ENCODE data around the gene RASSF3.

The RASSF3 gene

DNA sequence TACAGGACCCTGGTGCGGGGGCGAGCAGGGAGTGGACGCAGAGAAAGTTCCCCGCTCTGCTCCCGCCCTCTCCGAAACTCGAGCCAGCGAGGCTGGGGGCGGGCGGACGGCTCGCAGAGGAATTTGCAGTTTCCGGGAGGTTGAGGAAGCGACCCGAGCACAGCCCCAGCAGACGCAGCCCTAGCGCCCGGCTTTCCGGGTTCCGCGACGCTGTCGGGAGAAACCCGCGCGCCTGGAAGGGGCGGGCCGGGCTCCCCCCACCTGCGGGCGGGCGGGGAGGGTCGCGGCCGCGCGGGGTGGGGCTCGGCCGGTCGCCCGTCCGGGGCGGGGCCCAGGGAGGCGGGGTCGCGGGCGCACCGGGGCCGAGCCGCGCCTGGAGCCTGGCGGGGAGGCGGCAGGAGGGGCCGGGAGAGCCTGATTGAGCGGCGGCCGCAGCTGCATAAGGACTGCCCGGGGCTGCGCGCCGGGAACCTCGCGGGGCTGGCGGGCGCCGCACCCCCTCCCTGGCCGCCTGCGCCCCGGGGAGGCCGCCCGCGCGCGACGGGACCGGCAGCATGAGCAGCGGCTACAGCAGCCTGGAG, at the start of gene RASSF3:
Gene RASSF3 (plus strand): TSS at position 417 of the 581 bp plus-strand sequence. CDS start 138 bp downstream, at position 555.
- peak within 1 kb of the TSS; percentile 91 for H3K27ac Mint-ChIP-seq
- H3K27me3 Mint-ChIP-seq = no peaks in the 10 kb centered on the region
- peaks cover 33% of the 10 kb centered on the region for H3K4me1 Mint-ChIP-seq
- peak within 1 kb of the TSS; percentile 99 for H3K4me3 Mint-ChIP-seq
- peaks cover 21% of the 10 kb centered on the region for H3K36me3 Mint-ChIP-seq
- no peaks in the 10 kb centered on the region for H3K9me3 Mint-ChIP-seq
- peak; percentile 87 for ATAC-seq

GRCh38 chr12:64561302-64562136, 48.8 kb upstream of the RASSF3 start:
- no peaks in the 10 kb centered on the region for H3K27me3 Mint-ChIP-seq
- no peak overlapping the region for H3K4me3 Mint-ChIP-seq
- no peaks in the 10 kb centered on the region for H3K4me1 Mint-ChIP-seq
- no peak for ATAC-seq
- H3K27ac Mint-ChIP-seq = no peak overlapping the region
- no peaks in the 10 kb centered on the region for H3K9me3 Mint-ChIP-seq
- H3K36me3 Mint-ChIP-seq = no peaks in the 10 kb centered on the region

DNA sequence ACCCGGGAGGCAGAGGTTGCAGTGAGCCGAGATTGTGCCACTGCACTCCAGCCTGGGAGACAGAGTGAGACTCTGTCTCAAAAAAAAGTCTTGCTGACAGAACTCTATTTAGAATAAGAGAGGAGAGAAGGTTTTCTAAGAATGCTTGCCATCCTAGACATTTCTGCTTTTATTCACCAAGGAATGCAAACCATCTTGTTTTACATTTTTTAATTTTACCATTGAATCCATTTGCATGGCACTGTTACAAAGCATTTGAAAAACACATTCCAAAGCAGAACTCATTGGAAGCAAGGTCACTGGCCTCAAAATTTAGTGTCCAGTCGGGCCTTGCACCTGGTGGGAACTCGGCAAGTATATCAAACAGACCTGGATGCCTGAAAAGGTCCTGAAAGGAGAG, 44.2 kb upstream of the RASSF3 start:
- Mint-ChIP-seq H3K4me3 (no peak overlapping the region), H3K27me3 (no peaks in the 10 kb centered on the region), H3K4me1 (no peaks in the 10 kb centered on the region), H3K9me3 (no peaks in the 10 kb centered on the region), H3K36me3 (no peaks in the 10 kb centered on the region), H3K27ac (no peak overlapping the region)
- ATAC-seq = no peak

DNA sequence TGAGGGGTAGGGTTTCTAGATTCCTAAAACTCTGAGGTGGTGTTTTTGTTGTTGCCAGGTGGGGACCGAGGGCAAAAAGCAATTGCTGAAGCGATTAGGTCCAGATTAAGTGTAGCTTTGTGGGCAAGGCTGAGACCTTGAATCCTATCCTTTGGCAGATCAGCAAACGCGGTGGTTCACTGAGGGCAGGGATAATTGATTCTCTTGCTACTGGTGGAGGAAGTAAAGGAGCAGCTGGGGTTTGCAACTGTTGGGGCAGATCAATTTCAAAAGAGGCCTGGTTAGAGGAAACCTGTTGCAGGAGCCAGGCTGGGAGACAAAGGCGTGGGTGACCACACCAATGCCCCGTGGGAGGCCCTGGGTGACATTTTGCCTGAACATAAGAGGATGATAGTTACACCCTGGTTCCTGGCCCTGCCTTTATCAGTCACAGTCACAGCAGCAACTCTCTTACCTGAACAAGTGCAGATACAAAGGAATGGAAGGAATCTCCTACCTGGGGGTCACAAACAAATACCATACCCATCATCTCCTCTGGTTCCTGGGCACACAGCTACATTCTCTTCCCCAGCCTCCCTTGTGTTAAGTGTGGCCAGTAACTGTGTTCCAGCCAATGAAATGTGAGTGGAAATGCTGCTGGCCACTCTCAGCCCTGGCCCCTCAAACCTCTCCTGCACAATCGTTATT, 43.3 kb upstream of the RASSF3 start:
- ATAC-seq = no peak
- no peak overlapping the region for H3K4me3 Mint-ChIP-seq
- H3K9me3 Mint-ChIP-seq = no peaks in the 10 kb centered on the region
- H3K4me1 Mint-ChIP-seq = no peaks in the 10 kb centered on the region
- H3K27ac Mint-ChIP-seq = no peak overlapping the region
- H3K27me3 Mint-ChIP-seq = no peaks in the 10 kb centered on the region
- H3K36me3 Mint-ChIP-seq = no peaks in the 10 kb centered on the region

- Mint-ChIP-seq H3K9me3 (no peaks in the 10 kb centered on the region), H3K4me3 (no peak overlapping the region), H3K36me3 (no peaks in the 10 kb centered on the region), H3K4me1 (no peaks in the 10 kb centered on the region), H3K27me3 (no peaks in the 10 kb centered on the region), H3K27ac (no peak overlapping the region)
- ATAC-seq = no peak
Measured at GRCh38 chr12:64567570-64567969, 42.7 kb upstream of the RASSF3 start.

DNA sequence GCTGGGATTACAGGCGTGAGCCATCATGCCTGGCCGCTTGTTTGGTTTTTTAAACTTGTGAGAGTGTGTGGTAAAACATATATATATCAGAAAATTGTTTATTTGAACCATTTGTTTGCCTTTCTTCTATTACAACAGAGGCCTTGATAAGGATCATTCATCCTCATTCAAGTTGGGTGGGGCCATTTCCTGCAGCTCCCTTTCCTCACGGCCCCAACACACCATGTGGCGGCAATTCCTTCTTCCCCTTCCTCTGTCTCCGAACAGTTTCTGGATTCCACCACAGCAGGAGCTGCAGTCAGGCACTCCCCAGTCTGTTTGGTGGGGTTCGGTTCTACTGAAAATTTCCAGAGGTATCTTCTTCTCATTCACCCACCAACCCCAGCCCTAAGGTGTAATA, 42.0 kb upstream of the RASSF3 start:
- no peak overlapping the region for H3K4me3 Mint-ChIP-seq
- no peaks in the 10 kb centered on the region for H3K27me3 Mint-ChIP-seq
- H3K36me3 Mint-ChIP-seq = no peaks in the 10 kb centered on the region
- no peaks in the 10 kb centered on the region for H3K9me3 Mint-ChIP-seq
- no peak overlapping the region for H3K27ac Mint-ChIP-seq
- H3K4me1 Mint-ChIP-seq = no peaks in the 10 kb centered on the region
- no peak for ATAC-seq

GRCh38 chr12:64569923-64570691, 40.2 kb upstream of the RASSF3 start:
- Mint-ChIP-seq H3K9me3 (no peaks in the 10 kb centered on the region), H3K4me1 (no peaks in the 10 kb centered on the region), H3K27me3 (no peaks in the 10 kb centered on the region), H3K36me3 (no peaks in the 10 kb centered on the region), H3K27ac (no peak overlapping the region), H3K4me3 (no peak overlapping the region)
- ATAC-seq = no peak

GRCh38 chr12:64571411-64571810, 38.9 kb upstream of the RASSF3 start:
- H3K36me3 Mint-ChIP-seq = no peaks in the 10 kb centered on the region
- no peaks in the 10 kb centered on the region for H3K27me3 Mint-ChIP-seq
- H3K4me3 Mint-ChIP-seq = no peak overlapping the region
- no peaks in the 10 kb centered on the region for H3K4me1 Mint-ChIP-seq
- no peak for ATAC-seq
- no peak overlapping the region for H3K27ac Mint-ChIP-seq
- no peaks in the 10 kb centered on the region for H3K9me3 Mint-ChIP-seq

DNA sequence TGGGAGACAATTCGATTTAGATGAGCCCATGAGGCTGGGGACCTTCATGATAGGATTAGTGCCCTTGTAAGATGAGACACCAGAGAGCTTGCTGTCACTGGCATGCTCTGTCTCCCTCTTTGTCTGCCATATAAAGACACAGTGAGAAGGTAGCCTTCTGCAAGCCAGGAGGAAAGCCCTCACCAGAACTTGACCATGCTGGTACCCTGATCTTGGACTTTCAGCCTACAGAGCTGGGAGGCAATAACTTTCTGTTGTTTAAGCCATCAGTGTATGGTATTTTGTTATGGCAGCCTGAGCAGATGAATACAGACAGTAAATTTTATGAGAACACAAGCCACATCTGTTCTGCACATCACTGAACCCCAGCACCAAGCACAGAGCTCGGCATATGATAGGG, 38.1 kb upstream of the RASSF3 start:
- Mint-ChIP-seq H3K9me3 (no peaks in the 10 kb centered on the region), H3K4me3 (no peak overlapping the region), H3K4me1 (no peaks in the 10 kb centered on the region), H3K27me3 (no peaks in the 10 kb centered on the region), H3K36me3 (no peaks in the 10 kb centered on the region), H3K27ac (no peak overlapping the region)
- no peak for ATAC-seq

DNA sequence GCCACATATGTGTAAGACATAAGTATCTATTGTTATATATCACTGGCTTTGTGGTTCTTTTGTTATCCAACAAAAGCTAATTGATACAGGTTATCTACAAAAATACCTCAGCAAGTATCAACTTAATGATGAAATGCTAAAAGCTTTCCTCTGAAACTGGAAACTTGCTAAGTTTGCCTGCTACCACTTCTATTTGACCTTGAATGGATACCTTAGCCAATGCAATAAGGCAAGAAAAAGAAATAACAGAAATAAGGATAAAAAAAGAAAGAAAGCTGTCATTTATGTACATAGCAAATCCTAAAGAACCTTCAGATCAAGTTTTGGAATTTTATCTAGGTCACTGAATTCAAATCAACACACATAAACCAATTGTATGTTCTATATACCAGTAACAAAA, 35.5 kb upstream of the RASSF3 start:
- no peak overlapping the region for H3K27ac Mint-ChIP-seq
- ATAC-seq = no peak
- H3K4me3 Mint-ChIP-seq = no peak overlapping the region
- no peaks in the 10 kb centered on the region for H3K4me1 Mint-ChIP-seq
- no peaks in the 10 kb centered on the region for H3K36me3 Mint-ChIP-seq
- no peaks in the 10 kb centered on the region for H3K9me3 Mint-ChIP-seq
- no peaks in the 10 kb centered on the region for H3K27me3 Mint-ChIP-seq

GRCh38 chr12:64577046-64577445, 33.2 kb upstream of the RASSF3 start:
- no peaks in the 10 kb centered on the region for H3K4me1 Mint-ChIP-seq
- H3K36me3 Mint-ChIP-seq = no peaks in the 10 kb centered on the region
- no peak for ATAC-seq
- H3K4me3 Mint-ChIP-seq = no peak overlapping the region
- no peaks in the 10 kb centered on the region for H3K27me3 Mint-ChIP-seq
- H3K27ac Mint-ChIP-seq = no peak overlapping the region
- H3K9me3 Mint-ChIP-seq = no peaks in the 10 kb centered on the region

- H3K9me3 Mint-ChIP-seq = no peaks in the 10 kb centered on the region
- no peak overlapping the region for H3K4me3 Mint-ChIP-seq
- ATAC-seq = no peak
- peaks cover 1% of the 10 kb centered on the region for H3K4me1 Mint-ChIP-seq
- H3K27ac Mint-ChIP-seq = no peak overlapping the region
- no peaks in the 10 kb centered on the region for H3K27me3 Mint-ChIP-seq
- H3K36me3 Mint-ChIP-seq = no peaks in the 10 kb centered on the region
Measured at GRCh38 chr12:64578566-64578965, 31.7 kb upstream of the RASSF3 start.

DNA sequence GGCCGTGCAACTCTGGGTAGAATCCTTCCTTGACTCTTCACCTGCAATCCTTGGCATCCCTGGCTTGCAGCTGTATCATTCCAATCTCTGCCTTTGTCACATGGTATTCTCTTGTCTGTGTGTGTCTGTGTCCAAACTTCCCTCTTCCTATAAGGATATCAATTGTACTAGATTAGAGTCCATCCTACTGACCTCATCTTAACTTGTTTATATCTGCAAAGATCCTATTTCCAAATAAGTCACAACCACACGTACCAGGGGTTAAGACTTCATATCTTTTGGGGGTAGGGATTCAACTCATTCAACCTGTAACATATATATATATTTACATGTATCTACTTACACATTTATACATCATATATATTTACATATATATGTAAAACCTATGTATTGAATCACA, 29.6 kb upstream of the RASSF3 start:
- Mint-ChIP-seq H3K36me3 (no peaks in the 10 kb centered on the region), H3K27ac (no peak overlapping the region), H3K4me3 (no peak overlapping the region), H3K27me3 (no peaks in the 10 kb centered on the region), H3K4me1 (peaks cover 12% of the 10 kb centered on the region), H3K9me3 (no peaks in the 10 kb centered on the region)
- no peak for ATAC-seq

DNA sequence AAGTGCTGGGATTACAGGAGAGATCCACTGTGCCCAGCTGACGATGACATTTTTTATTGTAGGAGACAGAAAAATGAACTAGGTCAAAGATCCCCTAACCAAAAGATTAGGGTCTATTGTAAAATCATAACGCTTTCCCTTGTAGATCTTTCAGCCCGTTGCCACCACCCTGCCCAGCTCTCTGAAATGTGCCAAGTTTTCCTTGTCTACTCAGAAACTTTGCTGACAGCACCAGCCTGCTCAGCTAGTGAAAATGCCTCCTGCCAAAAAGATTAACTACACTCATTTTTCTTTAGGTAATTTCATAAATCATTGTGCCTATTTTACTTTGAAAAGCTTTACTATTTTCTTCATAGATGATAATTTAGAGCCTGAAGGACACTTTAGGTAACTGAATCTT, 28.2 kb upstream of the RASSF3 start:
- no peak overlapping the region for H3K4me3 Mint-ChIP-seq
- no peaks in the 10 kb centered on the region for H3K27me3 Mint-ChIP-seq
- H3K9me3 Mint-ChIP-seq = no peaks in the 10 kb centered on the region
- H3K27ac Mint-ChIP-seq = no peak overlapping the region
- peaks cover 12% of the 10 kb centered on the region for H3K4me1 Mint-ChIP-seq
- H3K36me3 Mint-ChIP-seq = no peaks in the 10 kb centered on the region
- ATAC-seq = no peak

- no peak for ATAC-seq
- no peak overlapping the region for H3K27ac Mint-ChIP-seq
- H3K9me3 Mint-ChIP-seq = no peaks in the 10 kb centered on the region
- no peak overlapping the region for H3K4me3 Mint-ChIP-seq
- no peaks in the 10 kb centered on the region for H3K27me3 Mint-ChIP-seq
- H3K4me1 Mint-ChIP-seq = peaks cover 12% of the 10 kb centered on the region
- H3K36me3 Mint-ChIP-seq = no peaks in the 10 kb centered on the region
Measured at GRCh38 chr12:64582862-64583261, 27.4 kb upstream of the RASSF3 start.

Measured in stimulated activated memory B cell treated with anti-CD40 and anti-IgM and Interleukin-4, amounts not matched to agents 10 μg/mL and 1 μg/mL and 100 μg/mL, for 72 hours (primary cell).